ENCODE data around the gene ADAM17. TPM values are rescaled to one million over a fixed set of nuclear protein-coding genes. Genes with fewer than 3 reads are reported as not detected.

The ADAM17 gene
- total and polyA plus RNA-seq, 2 of the 13 experiments (the other 11 are each of a cell fraction or from before 2014, with no cell fraction given) = 6.5 to 33.4 TPM

GRCh38 chr2:9490789-9491188 lies 64.8 kb downstream of the ADAM17 start (continued):
- no peak for TF ChIP-seq THAP9 (CRISPR knock-in tag; IDR thresholded peaks at IDR 0.05; ENCODE audit: borderline replicate concordance)
- TF ChIP-seq JARID2 (CRISPR knock-in tag; IDR thresholded peaks at IDR 0.05; ENCODE audit: insufficient replicate concordance) = no peak
- no peak for TF ChIP-seq ZNF160 (CRISPR knock-in tag; IDR thresholded peaks at IDR 0.05)
- no peak for TF ChIP-seq LBX2 (CRISPR knock-in tag; IDR thresholded peaks at IDR 0.05; ENCODE audit: borderline replicate concordance)
- no peak for TF ChIP-seq ZBTB21 (CRISPR knock-in tag; IDR thresholded peaks at IDR 0.05)
- TF ChIP-seq ZNF546 (CRISPR knock-in tag; conservative IDR thresholded peaks at IDR 0.05) = no peak
- no peak for TF ChIP-seq KLF6 (CRISPR knock-in tag; IDR thresholded peaks at IDR 0.05)
- no peak for TF ChIP-seq TBL1XR1 (IDR thresholded peaks at IDR 0.05; ENCODE audit: borderline replicate concordance, low read length, partially characterized antibody)
- no peak for TF ChIP-seq MTF2 (CRISPR knock-in tag; IDR thresholded peaks at IDR 0.05; ENCODE audit: borderline replicate concordance)
- no peak for TF ChIP-seq NFYB (CRISPR knock-in tag; IDR thresholded peaks at IDR 0.05)
- TF ChIP-seq NFIB (CRISPR knock-in tag; IDR thresholded peaks at IDR 0.05; ENCODE audit: borderline replicate concordance) = no peak
- TF ChIP-seq ZNF607 (CRISPR knock-in tag; IDR thresholded peaks at IDR 0.05; ENCODE audit: borderline replicate concordance) = no peak
- TF ChIP-seq ZUFSP (CRISPR knock-in tag; IDR thresholded peaks at IDR 0.05; ENCODE audit: borderline replicate concordance) = no peak
- TF ChIP-seq JUN (CRISPR knock-in tag; IDR thresholded peaks at IDR 0.05) = no peak
- peak; percentile 43; the same call in 1 of the 2 replicates for TF ChIP-seq NR2F2 (IDR thresholded peaks at IDR 0.05; ENCODE audit: borderline replicate concordance, low read depth)
- no peak for TF ChIP-seq ISL2 (CRISPR knock-in tag; IDR thresholded peaks at IDR 0.05)
- TF ChIP-seq NCOR1 (IDR thresholded peaks at IDR 0.05; ENCODE audit: borderline replicate concordance, low read length) = no peak
- TF ChIP-seq THRA (CRISPR knock-in tag; IDR thresholded peaks at IDR 0.05; ENCODE audit: borderline replicate concordance) = peak; percentile 53; the same call in 1 of the 2 replicates
- TF ChIP-seq RCOR2 (CRISPR knock-in tag; IDR thresholded peaks at IDR 0.05) = 0 out of 2 replicates have a peak, but pooled peaks have one; percentile 44
- TF ChIP-seq ZNF296 (CRISPR knock-in tag; conservative IDR thresholded peaks at IDR 0.05) = no peak
- no peak for TF ChIP-seq RBM39 (IDR thresholded peaks at IDR 0.05; ENCODE audit: low read depth, low read length, poor library complexity, severe bottlenecking)
- no peak for TF ChIP-seq FOXO1 (CRISPR knock-in tag; IDR thresholded peaks at IDR 0.05)
- TF ChIP-seq ZNF274 (CRISPR knock-in tag; IDR thresholded peaks at IDR 0.05) = no peak
- TF ChIP-seq GMEB1 (CRISPR knock-in tag; IDR thresholded peaks at IDR 0.05; ENCODE audit: borderline replicate concordance) = no peak
